OCI-LY3 (cell line): Measurements from ENCODE around the gene TAT.

ENCODE experiments used
- EZH2phosphoT487 ChIP-seq: fragments of 200-600 bp; shearing (Covaris generic); IDR thresholded peaks from 2 replicates; pipeline ENCODE4 v1.6.1; 2018; ENCODE audit warnings: antibody characterized with exemption, mixed run types, low read depth
- TF ChIP-seq, protein P1 (sequence below): fragments of 200-600, 300-600 bp; sonication (generic); IDR thresholded peaks from 2 replicates; pipeline ENCODE4 v1.5.1; 2014; ENCODE audit warnings: antibody characterized with exemption, low read length, low read depth

DNA sequence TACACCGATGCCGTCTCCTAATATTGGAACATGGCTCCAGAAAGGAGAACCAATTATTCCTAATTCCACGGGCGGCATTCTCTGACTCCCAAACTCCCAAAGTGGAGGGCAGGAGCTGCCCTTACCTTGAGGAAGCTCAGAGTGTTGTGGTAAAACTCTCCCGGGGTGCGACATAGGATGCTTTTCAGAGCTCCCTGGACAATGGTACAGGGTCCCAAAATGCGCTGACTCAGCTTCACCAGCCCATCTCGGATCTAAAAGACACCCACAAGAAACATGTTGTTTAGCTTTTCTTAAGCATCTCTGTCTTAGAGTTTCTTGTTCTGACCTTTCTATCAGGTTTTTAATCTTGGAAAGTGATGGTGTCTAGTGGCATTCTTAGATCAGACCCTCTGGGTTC is 6.7 kb downstream of the TAT start:
- TF ChIP-seq, protein P1, sequence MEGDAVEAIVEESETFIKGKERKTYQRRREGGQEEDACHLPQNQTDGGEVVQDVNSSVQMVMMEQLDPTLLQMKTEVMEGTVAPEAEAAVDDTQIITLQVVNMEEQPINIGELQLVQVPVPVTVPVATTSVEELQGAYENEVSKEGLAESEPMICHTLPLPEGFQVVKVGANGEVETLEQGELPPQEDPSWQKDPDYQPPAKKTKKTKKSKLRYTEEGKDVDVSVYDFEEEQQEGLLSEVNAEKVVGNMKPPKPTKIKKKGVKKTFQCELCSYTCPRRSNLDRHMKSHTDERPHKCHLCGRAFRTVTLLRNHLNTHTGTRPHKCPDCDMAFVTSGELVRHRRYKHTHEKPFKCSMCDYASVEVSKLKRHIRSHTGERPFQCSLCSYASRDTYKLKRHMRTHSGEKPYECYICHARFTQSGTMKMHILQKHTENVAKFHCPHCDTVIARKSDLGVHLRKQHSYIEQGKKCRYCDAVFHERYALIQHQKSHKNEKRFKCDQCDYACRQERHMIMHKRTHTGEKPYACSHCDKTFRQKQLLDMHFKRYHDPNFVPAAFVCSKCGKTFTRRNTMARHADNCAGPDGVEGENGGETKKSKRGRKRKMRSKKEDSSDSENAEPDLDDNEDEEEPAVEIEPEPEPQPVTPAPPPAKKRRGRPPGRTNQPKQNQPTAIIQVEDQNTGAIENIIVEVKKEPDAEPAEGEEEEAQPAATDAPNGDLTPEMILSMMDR, result no peak
- no peak for TF ChIP-seq EZH2phosphoT487
